Measurements from ENCODE around the gene NANP. TPM values are rescaled to one million over a fixed set of nuclear protein-coding genes. Genes with fewer than 3 reads are reported as not detected.

The NANP gene
- total and polyA plus RNA-seq, 2 of the 13 experiments (the other 11 are each of a cell fraction or from before 2014, with no cell fraction given) = 8.9 to 21.5 TPM

- TF ChIP-seq SNAPC4 (CRISPR knock-in tag; IDR thresholded peaks at IDR 0.05) (peak; percentile 95), ZNF841 (CRISPR knock-in tag; IDR thresholded peaks at IDR 0.05; ENCODE audit: borderline replicate concordance) (peak; percentile 74), KDM3A (CRISPR knock-in tag; IDR thresholded peaks at IDR 0.05; ENCODE audit: low read depth) (peak; percentile 97; the same call in 1 of the 2 replicates), ZNF331 (CRISPR knock-in tag; IDR thresholded peaks at IDR 0.05) (peak; percentile 92), ZNF484 (CRISPR knock-in tag; IDR thresholded peaks at IDR 0.05; ENCODE audit: borderline replicate concordance, low read depth) (no peak; the same call in 1 of the 2 replicates), EHMT2 (IDR thresholded peaks at IDR 0.05; ENCODE audit: borderline replicate concordance, low read depth, low read length) (no peak; the same call in 1 of the 2 replicates), MIER3 (CRISPR knock-in tag; IDR thresholded peaks at IDR 0.05; ENCODE audit: borderline replicate concordance) (peak; percentile 85; the same call in 1 of the 2 replicates), XRCC5 (optimal IDR thresholded peaks at IDR 0.05; ENCODE audit: low read length) (peak; percentile 14), HNRNPUL1 (IDR thresholded peaks at IDR 0.05; ENCODE audit: low read depth, low read length) (peak; percentile 87), KMT2B (CRISPR knock-in tag; IDR thresholded peaks at IDR 0.05) (peak; percentile 94), STAT5B (CRISPR knock-in tag; IDR thresholded peaks at IDR 0.05) (peak; percentile 80), ZBTB20 (CRISPR knock-in tag; IDR thresholded peaks at IDR 0.05; ENCODE audit: borderline replicate concordance, low read depth) (peak; percentile 95), SIX4 (CRISPR knock-in tag; IDR thresholded peaks at IDR 0.05) (no peak; the same call in 1 of the 2 replicates), ATF6 (CRISPR knock-in tag; conservative IDR thresholded peaks at IDR 0.05) (no peak), WIZ (CRISPR knock-in tag; IDR thresholded peaks at IDR 0.05) (peak; percentile 98), TFDP2 (CRISPR knock-in tag; IDR thresholded peaks at IDR 0.05) (peak; percentile 96), ZHX1 (CRISPR knock-in tag; IDR thresholded peaks at IDR 0.05; ENCODE audit: low read depth) (peak; percentile 96), ZNF562 (CRISPR knock-in tag; IDR thresholded peaks at IDR 0.05; ENCODE audit: borderline replicate concordance) (no peak; the same call in 1 of the 2 replicates)
Measured at GRCh38 chr20:25623736-25624499, at the start of gene NANP (continued).

Measured in HepG2 (cell line).